Stimulated activated CD4-positive, alpha-beta T cell treated with anti-CD3 and anti-CD28 coated beads, Interleukin-1b, Interleukin-23, amount 100 ng/mL, for 4 hours (primary cell): ENCODE data around the gene KLHL33.
A peak's percentile ranks its signal among the peaks of the same experiment; 100 is the strongest.
"Not testable (repeated sequence)": the region's sequence is repeated elsewhere in the genome, so short reads cannot be mapped to it uniquely, and the experiment has no call there.

Experiments used
- DNase-seq, 2 donors: peaks; one replicate each; pipeline ENCODE4 v3.0.0-alpha.2; 2020; ENCODE audit warnings: low read depth in 2 of 2

KLHL33 gene

DNA sequence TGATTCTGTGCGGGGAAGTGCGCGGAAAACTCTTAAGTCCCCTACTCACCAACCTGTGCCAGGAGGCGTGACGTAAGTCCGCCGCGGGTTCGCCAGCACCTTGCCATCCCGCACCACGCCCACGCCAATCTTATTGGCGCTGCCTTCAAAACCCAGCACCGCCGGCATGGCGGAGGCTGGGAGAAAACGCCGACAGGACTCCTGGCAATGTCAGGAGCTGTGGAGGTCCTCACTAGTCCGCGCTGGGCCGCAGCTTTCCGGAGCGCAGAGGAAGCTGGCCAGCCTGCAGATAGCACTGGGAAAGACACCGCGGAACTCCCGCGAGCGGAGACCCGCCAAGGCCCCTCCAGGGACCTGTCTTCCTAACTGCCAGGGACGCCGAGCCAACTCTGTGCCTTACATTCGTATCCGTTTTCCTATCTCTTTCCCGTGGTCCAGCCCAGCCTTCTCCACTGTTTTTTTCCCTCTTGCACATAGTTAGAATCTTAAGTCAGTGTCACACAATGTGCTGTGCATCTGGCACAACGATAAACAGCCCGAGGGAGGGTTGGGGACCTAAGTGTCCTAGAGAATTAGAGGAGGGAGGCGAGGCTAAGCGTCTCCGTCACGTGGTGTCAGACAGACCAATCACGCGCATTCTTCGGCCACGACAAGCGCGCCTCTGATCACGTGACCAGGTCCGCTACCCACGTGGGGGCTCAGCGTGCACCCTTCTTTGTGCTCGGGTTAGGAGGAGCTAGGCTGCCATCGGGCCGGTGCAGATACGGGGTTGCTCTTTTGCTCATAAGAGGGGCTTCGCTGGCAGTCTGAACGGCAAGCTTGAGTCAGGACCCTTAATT, 18.8 kb upstream of the KLHL33 start, which contains the start of the genes APEX1 and OSGEP:
TSS of gene APEX1 (plus strand) at position 711 of the 839 bp plus-strand sequence. CDS start 420 bp downstream, outside the sequence.
TSS of gene OSGEP (minus strand) at position 297 of the 839 bp plus-strand sequence. CDS start at position 168, 129 bp downstream.
- peak; percentile 90 to 94 for DNase-seq

DNA sequence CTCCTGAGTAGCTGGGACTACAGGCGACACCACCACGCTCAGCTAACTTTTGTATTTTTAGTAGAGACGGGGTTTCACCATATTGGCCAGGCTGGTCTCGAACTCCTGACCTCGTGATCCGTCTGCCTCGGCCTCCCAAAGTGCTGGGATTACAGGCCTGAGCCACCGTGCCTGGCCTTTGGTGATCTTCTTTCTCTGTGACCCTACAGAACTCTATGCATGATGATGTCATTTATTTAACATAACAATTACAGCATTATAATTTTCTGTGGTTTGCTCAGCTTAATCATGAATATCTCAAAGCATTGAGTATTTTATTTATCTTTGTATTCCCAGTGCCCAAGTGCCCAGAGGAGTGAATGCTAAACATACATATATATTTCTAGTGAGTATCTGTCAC, 16.9 kb upstream of the KLHL33 start:
- not testable (repeated sequence) for DNase-seq

DNA sequence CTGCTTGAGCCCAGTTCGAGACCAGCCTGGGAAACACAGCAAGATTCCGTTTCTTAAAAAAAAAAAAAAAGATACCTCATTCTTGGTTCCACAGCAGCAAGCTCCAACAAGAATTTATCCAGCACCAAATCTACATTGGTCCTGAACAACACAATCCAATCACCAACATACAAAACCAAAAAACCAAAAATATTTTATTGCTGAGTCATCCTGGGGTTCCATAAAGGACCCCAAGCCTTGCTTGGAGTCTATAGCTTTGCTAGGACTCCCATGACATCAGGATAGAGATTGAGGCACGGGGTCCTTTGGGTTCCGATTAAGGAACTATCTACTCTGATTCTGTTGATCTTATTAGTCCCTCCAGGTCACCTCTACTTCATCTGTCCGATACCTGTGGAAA, 10.9 kb upstream of the KLHL33 start:
- DNase-seq, result no peak

DNA sequence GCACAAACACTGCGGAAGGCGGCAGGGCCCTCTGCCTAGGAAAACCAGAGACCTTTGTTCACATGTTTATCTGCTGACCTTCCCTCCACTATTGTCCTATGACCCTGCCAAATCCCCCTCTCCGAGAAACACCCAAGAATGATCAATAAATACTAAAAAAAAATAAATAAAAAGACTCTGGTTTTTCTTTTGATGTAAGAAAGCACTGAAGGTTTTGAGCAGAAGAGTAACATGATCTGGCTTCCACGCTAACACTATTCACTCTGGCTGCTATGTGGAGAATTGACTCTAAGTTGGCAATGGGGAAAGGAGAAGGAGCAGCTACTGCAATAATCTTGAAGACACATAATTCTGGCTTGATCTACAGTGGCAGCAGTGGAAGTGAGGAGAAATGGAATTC, 7.7 kb upstream of the KLHL33 start:
- not testable (repeated sequence) for DNase-seq

DNA sequence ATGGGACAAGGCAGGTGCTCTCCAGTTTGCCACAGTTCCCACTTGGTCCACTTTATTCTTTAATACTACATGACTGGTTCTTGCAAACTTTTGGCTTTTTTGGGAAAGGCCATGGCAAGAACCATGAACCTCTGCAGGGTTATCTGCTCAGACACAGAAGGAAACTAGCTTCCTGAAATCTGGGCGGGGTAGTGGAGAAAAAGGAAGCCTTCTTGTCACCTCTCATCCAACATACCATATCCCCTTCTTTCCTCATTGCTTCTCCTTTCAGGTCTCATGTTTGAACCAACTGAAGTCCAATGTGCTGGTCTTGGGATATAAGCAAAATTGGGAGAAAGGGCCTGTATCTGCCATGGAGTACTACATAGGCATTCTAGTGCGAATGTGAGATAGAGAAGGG, 5.5 kb upstream of the KLHL33 start:
- DNase-seq, result no peak

DNA sequence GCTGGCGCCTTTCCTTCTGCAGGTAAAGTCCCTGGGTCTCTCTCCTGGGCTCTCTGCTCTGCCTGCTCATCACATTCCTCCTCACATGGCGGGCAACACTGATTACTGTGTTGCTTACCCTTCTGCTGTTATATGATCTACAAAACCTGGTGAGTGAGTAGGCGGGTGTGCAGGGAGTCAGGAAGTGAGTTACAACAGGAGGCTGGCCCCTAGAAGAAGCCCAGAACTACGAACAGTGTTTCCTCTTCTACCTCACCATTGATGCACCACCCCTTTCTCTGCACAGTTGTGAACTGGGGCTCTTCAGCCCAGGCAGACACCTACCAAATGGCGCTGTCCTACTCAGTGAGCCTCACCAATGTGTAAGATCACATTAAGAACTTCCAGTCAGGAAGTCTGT, 4.9 kb upstream of the KLHL33 start:
- DNase-seq, result no peak

DNA sequence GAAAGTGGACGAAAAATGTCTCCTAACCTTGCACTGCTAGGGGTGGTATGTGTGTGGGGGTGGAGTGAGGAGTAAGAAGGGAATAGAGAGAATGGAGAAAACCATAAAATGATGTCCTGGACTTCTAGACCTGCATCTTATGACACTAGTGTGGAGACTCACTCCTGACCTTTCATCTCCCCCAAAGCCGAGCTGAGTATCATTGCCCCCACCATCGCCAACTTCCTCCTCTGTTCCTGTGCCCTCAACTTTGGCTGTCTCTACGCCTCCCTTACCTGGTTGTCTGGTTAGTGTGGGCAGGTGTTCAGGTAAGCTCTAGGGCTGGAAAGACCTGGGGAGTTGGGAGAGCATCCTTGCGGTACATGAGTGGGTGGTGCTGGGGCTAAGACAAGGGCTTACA, 4.5 kb upstream of the KLHL33 start:
- no peak for DNase-seq

DNA sequence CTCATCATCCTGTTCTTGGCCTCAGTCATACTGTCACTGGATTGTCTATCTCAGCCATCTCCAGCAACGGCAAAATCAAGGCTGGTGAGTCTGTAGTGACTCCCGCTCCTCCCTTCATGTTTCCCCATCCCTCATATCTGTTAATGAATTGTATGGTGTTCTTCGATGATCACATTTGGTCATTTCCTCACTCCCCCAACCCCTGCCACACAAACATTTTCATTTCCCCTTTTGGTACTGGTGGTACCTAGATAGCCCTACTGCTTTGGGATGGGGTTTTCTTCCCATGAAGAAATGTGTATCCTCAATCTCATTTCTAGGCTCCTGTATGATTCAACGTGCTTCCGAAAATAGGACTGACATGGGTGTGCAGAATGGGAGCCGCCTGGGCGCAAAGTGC, 2.7 kb upstream of the KLHL33 start:
- DNase-seq, result no peak

DNA sequence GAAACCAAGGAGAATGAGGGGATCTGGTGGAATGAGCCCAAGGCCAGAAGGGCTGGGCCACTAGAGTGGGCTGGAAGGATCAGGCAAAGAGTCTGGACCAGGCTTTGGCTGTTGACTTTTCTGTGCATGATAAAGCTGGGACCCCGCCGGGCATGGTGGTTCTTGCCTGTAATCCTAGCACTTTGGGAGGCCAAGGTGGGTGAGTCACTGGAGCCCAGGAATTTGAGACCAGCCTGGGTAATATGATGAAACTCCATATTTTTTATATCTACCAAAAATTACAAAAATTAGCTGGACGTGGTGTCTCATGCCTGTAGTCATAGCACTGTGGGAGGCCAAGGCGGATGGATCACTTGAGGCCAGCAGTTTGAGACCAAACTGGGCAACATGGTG, 393 bp upstream of the KLHL33 start:
- DNase-seq, result no peak

DNA sequence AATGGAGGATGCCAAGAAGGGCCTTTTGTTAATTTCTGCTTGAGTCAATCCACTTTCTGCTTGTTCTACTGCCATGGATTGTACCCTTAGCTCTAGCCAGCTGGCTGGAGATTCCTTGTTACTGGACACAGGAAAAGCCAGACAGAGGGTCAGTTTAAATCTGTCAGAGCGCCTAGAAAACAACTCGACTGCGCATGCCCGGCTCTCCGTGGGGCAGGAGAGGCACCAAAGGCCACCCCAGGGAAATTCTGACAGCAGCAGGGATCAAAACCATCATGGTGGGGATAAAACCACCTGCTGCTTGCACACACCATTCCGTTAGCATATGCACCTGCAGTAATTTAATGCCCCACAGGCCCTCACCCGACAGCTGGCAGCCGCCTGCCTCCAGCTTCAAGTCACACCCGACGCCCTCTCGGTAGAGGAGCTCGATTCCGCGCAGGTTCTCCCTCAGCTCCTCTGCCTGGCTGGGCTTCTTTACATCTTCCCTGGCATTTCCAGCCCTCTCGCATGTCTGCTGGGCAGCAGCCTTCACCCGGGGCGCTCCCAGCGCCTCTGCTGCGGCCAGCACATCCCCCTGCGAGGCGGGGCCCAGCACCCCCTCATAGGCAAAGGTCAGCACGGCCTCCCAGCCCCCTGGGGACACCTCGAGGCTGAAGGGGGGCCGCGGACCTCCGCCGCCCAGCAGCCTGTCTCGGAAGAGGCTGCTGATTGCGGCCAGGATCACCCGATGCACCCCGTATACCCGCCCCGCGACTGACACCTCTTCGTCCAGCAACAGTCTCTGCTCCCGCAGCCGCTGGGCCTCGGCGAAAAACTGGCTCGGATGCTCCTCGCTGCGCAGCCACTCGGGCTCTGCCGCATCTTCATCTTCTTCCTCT, 1.0 kb downstream of the KLHL33 start:
- no peak for DNase-seq

DNA sequence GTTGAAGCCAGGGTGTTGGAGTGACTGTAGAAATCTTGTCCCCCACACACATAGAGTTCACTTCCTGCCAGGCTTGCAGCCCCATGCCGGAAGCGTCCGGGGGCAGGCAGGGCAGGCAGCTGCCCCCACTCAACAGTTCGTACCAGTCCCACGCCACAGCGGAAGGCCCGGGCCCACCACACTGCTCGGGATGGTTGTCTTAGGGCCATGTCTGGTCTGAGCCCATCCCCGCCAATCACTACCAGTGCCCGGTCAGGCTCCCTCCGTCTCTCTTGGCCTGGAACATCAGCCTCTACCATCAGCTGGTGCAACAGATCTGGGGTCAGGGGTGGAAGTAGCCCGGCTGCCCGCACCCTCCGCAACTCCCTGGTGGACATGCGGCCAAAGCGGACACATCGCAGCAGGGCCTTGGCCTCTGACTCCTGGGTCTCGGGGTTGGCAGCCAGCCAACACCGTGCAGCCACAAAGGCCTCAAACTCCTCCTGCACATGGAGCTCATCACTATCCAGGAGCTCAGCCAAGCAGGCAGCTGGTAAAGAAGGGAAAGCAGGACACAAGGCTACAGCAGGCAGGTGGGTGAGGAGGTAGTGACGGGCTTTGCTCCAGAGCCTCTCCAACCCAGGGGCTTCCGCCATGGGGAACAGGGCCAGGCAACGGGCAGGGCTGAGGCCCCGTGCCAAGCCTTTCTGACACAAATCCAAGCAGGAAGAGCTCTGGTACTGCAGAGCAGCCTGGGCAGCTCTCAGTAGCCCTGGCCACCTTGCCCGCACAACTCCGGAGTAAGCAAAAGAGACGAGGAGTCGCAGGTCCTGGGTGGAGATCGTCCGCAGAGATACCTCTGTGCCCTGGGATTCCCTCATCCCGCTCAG, 5.9 kb downstream of the KLHL33 start:
- no peak for DNase-seq

DNA sequence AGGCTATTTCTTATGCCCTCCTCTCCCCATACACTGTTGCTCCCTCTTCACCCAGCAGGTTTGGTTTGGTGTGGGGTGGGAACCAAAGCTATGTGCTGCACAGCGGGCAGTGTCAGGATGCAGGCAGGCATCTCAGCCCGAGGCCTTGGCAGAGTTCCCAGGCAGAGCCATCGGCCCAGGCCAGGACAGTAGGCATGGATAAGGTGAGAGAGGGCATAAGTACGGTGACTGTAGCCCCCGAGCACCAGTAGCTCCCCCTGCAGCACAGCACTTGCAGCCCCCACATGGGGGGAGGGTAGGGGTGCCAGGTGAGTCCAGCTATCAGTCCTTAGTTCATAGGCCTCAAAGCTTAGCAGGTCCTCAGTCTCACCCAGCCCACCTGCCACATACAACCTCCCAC, 7.2 kb downstream of the KLHL33 start:
- DNase-seq, result no peak

DNA sequence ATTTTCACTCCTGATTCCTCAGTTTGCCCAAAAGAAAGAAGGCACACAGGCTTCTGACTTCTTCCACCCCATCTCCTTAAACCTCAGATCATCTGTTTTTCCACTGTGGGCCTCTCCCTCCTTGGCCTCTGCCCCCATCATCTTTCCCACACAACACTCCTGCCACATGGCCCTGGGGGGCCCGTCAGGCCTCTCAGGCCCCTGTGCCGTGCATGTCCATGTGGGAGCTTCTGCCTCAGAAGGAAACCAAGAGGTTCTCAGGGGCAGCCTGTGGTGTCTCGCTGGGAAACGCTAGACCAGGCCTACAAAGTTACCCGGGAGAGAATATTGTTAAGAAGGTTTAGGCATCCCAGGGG, 8.0 kb downstream of the KLHL33 start:
- no peak for DNase-seq

DNA sequence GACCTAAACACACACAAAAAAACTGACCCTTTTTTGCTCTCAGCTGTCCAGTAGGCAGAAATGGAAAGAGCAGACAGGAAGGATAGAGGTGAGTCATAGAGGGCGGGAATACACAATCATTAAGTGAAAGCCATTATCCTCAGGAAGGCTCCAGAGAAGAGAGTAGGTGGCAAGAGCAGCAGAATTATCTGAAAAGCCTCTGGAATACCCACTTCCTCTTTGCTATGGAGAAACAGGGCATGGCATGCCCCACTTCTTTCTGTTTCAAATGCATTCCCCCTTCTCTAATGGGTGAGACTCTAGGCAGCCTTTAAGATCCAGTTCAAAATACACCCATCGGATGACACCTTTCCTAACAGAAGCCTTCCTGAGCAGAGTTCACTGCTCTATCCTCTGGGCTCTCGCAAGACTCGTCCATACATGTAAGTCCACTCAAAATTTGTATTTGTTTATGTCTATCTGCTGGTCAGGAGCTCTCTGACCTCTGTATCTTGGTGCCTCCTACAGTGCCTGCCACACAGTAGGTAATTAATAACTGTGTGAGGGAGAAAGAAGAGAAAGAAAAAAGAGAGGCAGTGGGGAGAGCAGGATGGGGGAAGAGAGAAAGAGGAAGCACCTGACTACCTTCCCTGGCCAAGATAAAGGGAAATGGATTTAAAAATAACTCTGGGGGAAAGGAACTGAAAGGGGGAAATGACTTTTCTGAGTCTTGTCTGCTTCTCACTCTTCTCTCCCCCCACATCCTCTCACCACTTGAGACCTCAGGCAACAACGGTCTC, 8.5 kb downstream of the KLHL33 start:
- no peak for DNase-seq

DNA sequence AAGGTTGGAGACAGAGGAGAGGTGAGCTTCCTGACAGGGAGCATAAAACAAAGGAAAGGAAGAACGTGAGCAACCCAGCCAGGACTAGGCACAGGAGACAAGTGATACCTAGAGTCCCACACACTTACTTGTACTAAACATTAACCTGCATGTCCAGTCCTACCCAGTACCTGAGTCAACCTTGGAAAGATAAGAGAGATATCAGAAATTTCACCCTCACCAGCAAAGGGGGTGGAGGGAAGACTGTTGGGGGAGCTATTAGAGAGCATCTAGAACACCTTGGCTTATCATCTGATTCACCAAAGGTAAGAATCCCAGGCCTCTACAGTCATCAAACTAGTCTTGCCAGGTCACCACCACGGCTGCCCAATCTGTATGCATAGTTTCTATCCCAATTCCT, 11.1 kb downstream of the KLHL33 start:
- DNase-seq, result no peak

DNA sequence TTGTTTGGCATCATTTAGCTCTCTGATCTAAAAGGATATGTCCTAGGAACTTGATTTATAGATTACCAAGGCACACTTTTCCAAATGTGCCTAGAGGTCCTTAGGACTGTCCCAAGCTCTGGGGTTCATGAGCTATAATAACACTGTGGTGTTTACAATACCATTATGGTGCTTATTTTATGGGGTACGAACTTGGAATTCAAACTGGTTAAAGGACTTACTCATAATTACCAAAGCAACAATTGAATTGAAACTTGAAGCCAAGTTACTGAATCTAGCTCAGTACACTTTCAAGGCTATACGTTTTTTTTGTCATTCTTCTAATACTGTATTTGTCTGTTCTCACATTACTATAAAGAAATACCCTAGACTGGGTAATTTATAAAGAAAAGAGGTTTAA, 13.1 kb downstream of the KLHL33 start:
- DNase-seq, result no peak

DNA sequence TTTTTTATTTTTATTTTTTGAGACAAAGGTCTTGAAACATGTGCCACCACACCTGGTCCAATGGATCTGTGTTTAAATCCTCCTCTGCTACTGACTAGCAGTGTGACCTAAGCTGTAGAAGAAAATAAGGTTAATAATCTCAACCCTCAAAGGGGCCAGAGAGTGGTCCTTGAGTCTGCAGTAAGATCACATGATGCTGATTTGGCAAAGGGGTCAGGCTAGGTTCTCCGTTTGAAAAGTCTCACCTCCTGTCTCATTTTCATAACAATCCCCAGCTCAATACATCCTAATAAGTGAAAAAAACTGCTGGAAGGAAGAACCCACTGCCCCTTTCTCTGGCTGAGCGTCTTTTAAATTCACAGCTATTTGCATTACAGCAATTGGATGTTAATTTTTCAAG, 14.7 kb downstream of the KLHL33 start:
- DNase-seq, result no peak

DNA sequence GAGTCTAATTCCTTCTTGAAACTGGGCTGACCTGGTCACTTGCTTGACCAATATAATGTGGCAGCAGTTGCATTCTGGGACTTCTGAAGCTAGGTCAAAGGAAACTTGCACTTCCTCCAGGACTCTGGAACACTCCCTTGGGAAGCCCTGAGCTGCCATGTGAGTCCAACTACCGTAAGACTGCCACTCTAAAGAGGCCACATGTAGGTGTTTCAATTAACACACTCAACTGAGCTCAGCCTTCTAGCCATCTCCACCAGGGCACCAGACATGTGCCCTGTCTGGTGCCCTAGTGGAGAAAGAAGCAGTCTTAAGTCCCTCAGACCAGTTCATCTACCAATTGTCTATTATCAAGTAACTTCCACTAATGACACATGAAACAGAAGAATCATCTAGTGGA, 16.5 kb downstream of the KLHL33 start:
- DNase-seq, result no peak

DNA sequence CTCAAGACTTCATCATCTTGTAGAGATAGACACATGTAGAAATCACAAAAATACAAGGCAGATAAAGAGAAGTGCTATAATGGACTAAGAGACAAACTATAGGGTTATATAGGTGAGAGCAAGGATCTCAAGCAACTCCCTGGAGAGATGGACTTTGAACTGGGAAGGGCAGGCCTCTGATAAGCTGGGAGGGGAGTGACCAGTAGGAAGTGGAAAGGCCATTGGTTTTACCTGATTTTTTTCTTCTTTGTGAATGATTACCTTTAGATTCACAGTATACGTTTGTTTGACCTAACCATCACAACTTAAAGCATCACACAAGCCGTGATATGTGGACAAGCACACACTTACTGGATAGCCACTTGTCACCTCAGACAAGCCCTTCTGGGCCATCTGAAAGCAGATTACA, 17.5 kb downstream of the KLHL33 start:
- DNase-seq, result no peak

DNA sequence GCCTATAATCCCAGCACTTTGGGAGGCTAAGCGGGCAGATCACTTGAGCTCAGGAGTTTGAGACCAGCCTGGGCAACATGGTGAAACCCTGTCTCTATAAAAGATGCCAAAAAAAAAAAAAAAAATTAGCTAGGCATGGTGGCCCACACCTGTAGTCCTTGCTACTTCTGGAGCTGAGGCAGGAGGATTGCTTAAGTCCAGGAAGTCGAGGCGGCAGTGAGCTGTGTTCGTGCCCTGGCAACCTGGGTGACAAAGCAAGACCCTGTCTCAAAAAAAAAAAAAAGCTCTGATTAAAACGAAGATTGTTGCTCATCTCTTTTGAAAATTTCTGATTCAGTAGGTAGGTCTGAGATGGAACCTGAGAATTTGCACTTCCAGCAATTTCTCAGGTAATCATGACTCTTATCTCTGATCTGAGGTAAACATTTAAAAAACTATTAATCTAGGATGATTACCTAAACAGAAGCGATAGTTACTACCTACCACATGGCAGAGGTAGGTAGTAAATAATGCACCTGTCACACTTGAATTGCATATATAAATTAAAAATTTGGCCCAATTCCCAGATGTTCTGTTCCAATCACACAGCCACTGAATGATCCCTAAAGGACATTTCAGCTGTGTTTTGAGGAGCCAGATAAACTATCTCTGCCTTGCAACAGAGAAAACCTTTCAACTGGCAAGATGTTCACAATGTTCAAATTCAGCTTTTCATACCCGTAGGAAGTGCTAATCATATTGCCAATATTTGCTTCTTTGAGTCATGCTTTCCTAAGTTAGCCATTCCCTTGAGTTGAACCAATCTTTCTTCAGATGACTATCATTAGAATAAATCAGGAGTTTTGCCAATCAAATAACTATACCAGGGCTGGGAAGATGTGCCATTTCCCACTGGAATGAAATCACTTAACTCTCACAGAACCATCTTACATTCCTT, 18.4 kb downstream of the KLHL33 start:
- DNase-seq, result no peak
